ENCODE measurements around the gene NFKBIA. TPM values are rescaled to one million over a fixed set of nuclear protein-coding genes. Genes with fewer than 3 reads are reported as not detected.
"Not testable (repeated sequence)": the region's sequence is repeated elsewhere in the genome, so short reads cannot be mapped to it uniquely, and the experiment has no call there.

The NFKBIA gene
- polyA plus RNA-seq, 1 donor from 2014 or later = 569 TPM

GRCh38 chr14:35355235-35355634 is 49.3 kb downstream of the NFKBIA start:
- H3K9me3 Mint-ChIP-seq, H3K27me3 Mint-ChIP-seq, H3K27ac Mint-ChIP-seq, H3K36me3 Mint-ChIP-seq, H3K4me3 Mint-ChIP-seq, H3K4me1 Mint-ChIP-seq: not testable (repeated sequence)

GRCh38 chr14:35353409-35354172 is 51.0 kb downstream of the NFKBIA start:
- Mint-ChIP-seq H3K36me3 (no peaks in the 10 kb centered on the region), H3K27me3 (peaks cover 5% of the 10 kb centered on the region), H3K9me3 (no peaks in the 10 kb centered on the region), H3K27ac (no peak overlapping the region), H3K4me1 (peaks cover 0 to 2% (median 0%) of the 10 kb centered on the region in 3 donors), H3K4me3 (no peak overlapping the region)

- no peaks in the 10 kb centered on the region for H3K36me3 Mint-ChIP-seq
- H3K4me3 Mint-ChIP-seq = peak overlapping the region in 1 of 4 donors; percentile 1
- H3K9me3 Mint-ChIP-seq = no peaks in the 10 kb centered on the region
- peaks cover 0 to 2% (median 0%) of the 10 kb centered on the region in 3 donors for H3K4me1 Mint-ChIP-seq
- H3K27ac Mint-ChIP-seq = no peak overlapping the region
- peaks cover 5% of the 10 kb centered on the region for H3K27me3 Mint-ChIP-seq
Observed at GRCh38 chr14:35352274-35353233, 52.0 kb downstream of the NFKBIA start.

GRCh38 chr14:35351897-35352273 is 52.7 kb downstream of the NFKBIA start:
- Mint-ChIP-seq H3K4me3 (no peak overlapping the region), H3K36me3 (no peaks in the 10 kb centered on the region), H3K27ac (no peak overlapping the region), H3K27me3 (peaks cover 5% of the 10 kb centered on the region), H3K9me3 (no peaks in the 10 kb centered on the region), H3K4me1 (peaks cover 0 to 2% (median 0%) of the 10 kb centered on the region in 3 donors)

Other genes with a start within 250 kb of the NFKBIA start
- 210 TPM for gene PSMA6, start 112.4 kb downstream of the NFKBIA start, polyA plus RNA-seq
- gene INSM2, start 129.4 kb upstream of the NFKBIA start, polyA plus RNA-seq = not detected